ENCODE data around the gene OSBPL7.

OSBPL7 gene, protein sequence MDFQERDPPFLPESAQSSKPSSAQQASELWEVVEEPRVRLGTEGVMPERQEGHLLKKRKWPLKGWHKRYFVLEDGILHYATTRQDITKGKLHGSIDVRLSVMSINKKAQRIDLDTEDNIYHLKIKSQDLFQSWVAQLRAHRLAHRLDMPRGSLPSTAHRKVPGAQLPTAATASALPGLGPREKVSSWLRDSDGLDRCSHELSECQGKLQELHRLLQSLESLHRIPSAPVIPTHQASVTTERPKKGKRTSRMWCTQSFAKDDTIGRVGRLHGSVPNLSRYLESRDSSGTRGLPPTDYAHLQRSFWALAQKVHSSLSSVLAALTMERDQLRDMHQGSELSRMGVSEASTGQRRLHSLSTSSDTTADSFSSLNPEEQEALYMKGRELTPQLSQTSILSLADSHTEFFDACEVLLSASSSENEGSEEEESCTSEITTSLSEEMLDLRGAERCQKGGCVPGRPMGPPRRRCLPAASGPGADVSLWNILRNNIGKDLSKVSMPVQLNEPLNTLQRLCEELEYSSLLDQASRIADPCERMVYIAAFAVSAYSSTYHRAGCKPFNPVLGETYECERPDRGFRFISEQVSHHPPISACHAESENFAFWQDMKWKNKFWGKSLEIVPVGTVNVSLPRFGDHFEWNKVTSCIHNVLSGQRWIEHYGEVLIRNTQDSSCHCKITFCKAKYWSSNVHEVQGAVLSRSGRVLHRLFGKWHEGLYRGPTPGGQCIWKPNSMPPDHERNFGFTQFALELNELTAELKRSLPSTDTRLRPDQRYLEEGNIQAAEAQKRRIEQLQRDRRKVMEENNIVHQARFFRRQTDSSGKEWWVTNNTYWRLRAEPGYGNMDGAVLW

DNA sequence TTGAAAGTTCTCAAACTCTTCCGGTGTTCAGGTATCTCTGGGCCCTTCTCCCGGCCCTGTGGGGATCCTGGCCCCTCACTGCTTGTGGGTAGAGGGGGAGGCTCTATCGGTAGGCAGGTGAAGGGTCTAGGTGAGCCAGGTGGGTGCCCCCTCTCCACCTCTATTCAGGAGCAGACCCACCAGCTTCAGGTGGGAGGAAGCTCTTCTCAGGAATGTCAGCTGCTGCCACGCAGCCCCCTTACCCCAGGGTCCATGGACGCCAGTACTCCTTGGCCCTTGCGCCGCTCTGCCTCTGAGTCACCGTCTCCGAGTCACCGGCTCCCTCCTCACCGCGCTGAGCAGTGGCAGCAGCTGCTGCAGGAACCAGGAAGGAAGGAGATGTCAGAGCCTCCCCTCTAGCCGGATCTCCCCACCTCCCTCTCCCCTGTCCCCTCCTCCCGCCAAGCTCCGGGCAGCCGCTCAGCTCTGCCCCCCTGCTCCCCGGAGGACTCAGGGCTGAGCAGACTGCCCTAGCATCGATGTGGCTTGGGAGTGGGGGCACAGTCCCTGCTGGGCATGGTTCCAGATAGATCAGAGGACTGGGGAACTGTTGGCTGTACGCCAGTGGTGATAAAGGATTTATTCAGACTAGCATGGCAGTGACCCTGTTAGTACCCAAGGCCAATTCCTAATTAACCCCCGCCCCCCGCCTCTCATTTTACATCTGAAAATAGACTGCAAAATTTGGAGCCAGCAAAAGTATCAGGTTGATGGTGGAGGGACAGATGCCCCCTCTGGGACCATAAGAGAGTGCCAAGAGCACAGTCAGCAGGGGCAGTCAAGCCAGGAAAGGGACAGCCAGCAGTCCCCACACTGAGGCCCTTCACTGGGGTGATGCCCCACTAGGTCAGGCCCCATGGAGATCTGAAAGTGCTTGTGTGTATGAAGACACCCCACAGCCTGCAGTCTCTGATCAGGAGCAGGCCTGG is at the start of gene OSBPL7:
TSS of gene OSBPL7 (minus strand) at position 371 of the 968 bp plus-strand sequence. CDS start 1,516 bp downstream, outside the sequence.
- no peak for DNase-seq (ENCODE audit: low read depth)

DNA sequence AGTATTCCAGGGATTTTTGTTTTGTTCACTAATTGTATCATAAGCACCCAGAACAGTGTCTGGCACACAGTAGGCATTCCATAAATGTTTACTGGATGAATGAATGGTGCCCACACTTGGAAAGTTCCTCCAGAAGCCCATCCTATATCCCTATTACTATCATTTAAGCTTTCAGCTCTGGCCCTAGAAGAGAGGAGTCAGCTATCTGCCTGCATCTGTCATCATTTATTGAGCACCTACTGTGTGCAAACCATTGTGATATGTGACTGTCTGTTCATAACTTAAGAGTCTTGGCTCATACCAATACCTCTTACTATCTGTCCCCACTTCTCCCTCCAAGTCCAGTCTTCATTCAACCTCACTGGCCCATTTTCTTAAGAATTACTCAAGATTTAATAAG is 49.5 kb upstream of the OSBPL7 start:
- DNase-seq (ENCODE audit: low read depth) = no peak

DNA sequence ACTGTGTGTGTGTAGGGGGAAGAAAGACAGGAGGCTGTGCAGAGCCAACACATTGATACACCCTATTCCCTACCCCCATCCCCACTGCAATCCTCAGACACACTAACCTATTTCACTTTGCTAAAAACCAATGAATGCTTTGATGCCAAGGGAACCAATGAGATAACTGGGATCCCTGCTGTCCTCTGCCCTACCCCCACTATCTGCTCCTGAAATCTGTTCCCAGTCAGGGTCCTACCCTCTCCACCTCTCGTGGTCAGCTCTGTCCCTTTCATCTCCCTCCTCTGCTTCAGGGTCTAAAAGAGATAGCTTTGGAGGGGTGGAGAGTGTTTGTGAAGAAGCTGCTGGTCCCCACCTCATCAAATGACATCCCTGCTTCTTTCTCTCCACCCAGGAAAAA is 48.5 kb upstream of the OSBPL7 start:
- DNase-seq (ENCODE audit: low read depth) = no peak

DNA sequence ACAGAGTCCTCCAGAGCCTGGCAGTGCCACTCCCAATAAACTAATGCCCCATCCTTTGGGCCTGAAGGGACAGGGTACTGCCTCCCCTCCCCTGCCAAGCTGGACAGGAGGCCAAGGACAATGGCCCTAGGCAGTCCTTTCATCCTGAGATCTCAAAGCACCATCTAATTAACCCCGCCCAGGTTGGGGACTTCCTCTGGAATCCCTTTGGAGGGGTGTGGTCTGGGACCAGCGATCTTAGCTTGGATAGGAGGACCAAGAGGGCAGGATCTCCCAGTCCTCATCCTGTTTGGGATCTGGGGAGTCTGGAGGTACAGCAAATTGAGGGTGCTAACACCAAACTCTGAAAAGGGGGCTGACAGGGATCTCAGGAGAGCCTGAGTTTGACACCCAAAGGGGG is 47.5 kb upstream of the OSBPL7 start:
- DNase-seq (ENCODE audit: low read depth) = no peak

DNA sequence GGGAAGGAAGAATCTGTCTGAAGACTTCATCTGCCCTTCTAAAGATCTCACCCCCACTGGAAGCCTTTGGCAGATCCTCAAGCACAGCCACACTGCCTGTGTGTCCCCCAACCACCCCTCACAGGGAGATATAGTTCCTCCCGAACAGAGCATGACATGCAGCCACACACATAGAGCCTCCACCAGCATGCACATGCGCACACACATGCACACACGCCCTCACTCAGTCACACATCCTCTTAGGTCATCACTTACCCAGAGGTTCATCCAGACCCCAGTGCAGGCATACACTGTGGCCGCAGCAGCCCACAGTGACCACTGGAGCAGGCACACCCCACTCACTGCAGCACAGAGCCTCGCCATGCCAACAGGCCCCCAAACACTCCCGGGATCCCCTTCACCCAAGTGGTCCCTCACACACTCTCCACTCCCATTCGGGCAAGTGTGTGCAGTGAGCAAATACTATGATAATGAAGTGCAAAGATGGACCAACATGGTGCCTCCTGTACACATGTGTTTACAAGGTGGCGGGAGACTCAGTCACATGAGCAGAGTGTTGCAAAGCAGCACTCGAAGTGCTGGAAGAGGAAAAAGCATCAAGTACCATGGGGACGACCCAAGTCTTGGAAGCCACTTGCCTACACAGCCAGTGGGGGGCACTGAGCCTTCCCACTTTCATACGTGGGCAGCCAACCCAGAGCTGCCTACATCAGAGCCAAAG is 46.4 kb upstream of the OSBPL7 start:
- DNase-seq (ENCODE audit: low read depth) = no peak

DNA sequence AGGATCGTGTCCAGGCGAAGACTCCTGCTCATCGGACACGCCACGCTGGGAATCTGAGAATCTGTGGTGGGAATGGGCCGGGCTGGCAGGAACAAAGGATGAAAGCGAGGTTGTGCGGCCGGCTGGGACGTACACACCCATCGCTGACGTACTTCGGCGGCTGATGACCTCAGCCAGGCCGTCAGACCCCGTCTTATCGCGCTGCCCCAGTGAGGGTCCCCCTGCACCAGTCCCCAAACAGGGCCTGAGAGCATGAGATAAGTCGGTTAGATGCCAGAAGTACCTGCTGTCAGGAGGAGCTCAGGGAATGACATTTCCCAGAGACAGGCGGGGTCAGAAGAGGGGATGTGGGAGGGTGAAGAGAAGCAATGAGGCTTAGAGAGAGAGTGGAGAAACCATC is 45.3 kb upstream of the OSBPL7 start:
- no peak for DNase-seq (ENCODE audit: low read depth)

DNA sequence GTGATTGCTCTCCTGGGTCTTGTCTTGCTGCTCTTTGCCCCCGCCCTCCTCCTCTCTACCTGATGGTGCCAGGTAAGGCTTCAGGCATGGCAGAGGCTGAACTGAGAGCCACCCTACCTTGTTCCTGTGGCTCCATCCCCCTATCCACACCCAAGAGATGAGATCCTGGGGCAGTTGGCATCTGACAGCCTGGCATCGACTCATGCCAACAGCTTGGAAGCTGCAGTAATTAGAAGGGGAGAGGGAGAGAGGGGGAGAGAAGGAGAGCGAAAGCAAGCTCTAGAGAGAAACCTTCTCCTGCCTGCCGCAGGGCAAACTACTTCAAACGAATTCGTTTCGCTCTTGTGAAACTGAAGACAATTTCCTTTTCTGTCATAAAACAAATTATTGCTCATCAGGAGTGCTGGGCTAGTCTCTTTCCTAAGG is 43.2 kb upstream of the OSBPL7 start:
- no peak for DNase-seq (ENCODE audit: low read depth)

DNA sequence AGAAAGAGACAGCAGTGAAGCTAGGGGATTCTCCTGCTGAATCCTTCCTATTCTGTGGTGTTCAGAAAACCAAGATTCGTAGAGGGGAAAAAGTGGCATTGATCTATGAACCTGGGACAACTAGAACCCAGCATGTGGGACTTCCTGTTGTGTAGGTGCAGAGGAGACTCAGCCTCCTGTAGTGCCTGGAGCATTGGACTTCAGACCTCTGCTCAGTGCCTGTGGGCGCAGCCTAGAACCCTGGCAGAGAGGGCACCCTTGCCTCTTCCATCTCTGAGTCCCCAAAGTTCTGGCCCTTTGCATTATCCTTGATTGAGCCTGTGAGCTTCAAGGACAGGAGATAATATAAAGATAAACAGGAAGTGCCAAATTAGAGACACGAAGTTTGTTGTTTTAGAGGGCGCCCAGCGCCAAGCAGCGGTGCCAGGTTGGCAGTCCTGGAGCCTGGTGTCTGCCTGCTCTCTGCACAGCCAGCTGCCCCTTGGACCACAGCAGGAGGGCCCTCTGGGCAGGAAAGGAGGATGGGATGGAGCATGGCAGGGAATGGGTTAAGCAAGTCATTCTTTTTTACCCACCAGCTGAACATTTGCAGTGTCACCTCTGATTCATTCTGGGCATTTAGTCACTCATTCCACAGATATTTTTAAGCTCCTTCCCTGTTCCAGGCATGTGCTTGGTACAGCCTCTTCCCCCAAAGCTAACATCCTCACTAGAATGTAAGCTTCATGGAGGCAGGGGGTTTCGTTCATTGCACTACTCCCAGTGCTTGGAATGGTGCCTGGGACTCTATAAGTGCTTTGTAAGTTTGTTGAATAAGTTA is 41.2 kb upstream of the OSBPL7 start:
- DNase-seq (ENCODE audit: low read depth) = peak; percentile 64

DNA sequence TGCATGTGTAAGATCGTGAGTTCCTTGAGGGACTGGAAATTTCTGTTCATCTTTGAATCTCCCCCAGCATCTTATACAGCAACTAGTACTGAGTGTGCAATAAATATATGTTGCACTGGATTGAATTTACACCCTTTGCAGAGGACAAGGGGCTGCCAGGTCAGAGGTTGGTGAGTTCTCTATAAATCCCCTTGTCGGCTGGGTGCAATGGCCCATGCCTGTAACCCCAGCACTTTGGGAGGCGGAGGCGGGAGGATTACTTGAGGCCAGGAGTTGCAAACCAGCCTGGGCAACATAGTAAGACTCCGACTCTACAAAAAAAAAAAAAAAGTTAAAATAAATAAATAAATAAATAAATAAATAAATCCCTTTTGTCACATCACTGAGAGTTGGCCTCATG is 38.8 kb upstream of the OSBPL7 start:
- DNase-seq (ENCODE audit: low read depth) = no peak

DNA sequence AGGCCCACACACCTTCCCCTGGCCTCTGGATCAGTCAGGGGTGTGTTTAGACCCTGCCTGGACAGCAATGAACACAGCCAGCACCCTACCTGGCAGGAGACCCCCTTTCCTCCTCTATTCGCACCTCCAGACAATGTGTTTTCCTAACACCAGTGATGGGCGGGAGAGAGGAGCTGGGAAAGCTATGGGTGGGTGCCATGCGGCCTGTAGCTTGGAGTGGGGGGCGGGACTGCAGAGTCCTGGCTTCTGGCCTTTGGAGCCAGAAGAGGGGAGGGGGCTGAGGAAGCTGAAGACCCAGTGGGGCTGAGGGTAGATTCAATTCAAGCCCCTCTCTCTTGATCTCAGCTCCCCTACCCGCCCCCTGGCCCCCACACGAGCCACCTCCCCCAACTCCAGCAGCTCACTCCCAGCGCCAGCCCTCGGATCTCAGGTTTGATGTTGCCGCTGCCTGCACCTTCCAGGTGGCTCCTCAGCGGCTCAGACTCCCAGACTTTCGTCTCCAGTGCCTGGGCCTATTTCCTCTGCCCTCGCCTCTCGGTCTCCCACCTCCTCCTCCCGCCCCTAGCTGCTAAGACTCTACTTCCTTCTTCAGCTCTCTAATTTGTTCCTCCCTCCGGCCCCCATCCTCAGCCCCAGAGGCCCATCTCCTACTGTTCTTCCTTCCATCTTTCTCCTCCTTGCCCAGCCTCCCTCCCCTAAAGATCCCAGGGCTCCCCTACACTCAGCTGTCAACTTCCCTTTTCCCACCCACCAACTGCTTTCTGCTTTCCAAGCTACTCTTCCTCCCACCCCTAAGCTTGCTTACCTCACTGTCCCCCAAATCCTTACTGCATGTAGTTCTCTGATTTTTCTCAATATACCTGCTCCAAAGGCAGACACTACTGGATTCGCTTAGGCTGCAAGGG is 36.2 kb upstream of the OSBPL7 start:
- no peak for DNase-seq (ENCODE audit: low read depth)

DNA sequence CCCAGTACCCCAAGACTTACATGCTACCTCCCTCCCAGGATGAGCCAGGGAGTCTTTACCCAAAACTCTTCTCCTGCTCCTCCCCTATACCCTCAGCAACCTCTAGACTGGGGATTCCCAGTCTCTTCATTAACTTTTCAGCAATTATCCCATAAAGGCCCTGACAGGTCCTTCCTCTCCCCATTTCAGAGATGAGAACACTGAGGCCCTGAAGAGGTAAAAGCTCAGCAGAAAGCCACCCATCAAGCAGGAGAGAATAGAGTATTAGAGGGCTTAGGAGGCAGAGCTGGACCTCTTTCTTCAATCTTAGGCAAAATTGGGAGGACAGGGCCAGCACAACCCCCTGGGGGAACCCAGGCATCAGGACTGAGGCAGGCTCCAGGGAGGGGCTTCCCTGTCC is 35.2 kb upstream of the OSBPL7 start:
- no peak for DNase-seq (ENCODE audit: low read depth)

DNA sequence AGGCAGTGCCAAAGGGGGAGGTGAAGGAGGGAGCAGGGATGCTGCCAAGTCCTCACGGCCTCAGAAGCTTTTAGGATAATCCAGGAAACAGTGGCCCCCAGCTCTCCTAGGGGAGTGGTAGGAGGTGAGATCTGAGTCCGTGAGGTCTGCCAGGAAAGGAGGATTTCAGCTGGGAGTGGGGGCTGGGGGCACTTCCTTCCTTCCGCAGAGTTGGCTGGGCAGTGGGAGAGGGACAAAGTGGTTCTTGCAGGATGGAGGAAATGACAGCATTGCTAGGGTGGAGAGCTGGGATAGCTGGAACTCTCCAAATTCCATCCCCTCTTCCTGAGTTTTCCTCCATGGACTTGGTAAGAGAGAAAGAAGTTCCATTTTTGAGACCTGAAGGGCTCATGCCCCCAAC is 34.1 kb upstream of the OSBPL7 start:
- DNase-seq (ENCODE audit: low read depth) = no peak

DNA sequence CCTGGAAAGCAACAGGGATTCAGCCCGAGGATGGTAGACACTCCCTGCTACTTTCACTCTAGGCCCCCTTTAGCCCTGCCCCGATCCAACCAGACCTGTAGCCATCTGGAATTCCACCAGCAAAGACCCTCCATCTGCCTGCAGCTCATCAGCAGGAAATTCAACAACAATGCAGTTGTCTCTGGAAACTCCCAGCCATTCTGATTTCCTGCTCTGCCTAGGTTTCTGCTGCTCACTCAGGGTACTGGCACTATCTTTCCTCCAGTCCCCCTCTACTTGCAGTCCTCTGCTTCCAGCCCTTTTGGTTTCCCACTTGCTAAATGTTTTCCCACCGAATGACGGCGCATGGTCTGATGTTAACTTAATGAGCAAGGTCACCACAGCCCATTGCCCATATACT is 32.0 kb upstream of the OSBPL7 start:
- DNase-seq (ENCODE audit: low read depth) = no peak

DNA sequence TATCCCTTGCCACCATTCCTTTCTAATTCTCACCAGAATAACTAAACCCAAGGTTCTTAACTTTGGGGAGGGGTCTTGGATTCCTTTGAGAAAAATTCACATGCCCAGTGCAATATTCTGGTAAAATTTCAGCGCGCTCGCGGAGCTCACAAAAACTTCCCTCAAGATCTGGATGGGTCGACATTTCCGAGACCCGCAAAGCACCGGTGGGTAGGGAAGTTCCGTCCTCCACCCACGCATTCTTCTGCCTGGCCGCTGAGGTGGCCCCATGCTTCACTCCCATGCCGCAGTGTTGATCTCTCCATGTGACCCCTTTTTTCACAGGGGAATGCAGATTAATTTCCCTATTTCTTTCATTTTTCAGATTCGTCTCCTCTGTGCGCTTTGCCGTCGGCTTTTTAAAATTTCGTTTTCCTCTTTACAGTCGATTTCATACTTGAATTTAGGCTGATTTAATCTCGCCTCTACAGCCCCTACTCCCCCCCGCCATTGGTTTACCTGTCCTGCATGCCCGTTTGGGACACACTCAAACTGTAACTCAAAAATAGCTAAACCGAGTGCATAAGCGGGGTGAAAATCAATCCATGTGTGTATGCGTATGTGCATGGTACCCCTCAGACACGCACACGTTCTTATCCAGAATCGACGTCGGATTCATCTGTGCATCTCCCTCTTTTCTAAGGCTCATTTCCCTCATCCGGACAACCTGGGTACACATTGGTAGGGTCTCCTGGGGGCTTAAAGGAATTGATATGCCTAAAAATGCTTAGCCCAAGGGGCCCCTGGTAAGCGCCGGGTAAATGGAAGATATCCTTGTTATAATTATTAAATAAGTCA is 30.7 kb upstream of the OSBPL7 start:
- DNase-seq (ENCODE audit: low read depth) = no peak

DNA sequence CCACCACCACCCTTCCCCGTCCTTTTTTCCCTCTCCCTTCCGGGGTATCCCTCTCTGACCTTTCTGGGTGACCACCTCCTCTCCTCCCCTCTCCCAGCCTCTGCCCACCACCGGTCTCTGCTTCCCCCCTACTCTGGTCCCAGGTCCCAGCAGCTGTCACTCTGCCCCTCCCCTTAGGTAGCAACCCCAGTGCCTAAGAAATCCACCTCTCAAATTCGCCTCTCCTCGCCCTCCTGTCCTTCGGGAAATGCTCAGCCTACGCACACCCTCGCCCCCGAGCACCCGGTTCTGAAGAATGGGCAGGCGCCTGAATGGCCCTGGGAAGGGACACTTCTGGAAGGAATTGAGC is 30.1 kb upstream of the OSBPL7 start:
- no peak for DNase-seq (ENCODE audit: low read depth)

DNA sequence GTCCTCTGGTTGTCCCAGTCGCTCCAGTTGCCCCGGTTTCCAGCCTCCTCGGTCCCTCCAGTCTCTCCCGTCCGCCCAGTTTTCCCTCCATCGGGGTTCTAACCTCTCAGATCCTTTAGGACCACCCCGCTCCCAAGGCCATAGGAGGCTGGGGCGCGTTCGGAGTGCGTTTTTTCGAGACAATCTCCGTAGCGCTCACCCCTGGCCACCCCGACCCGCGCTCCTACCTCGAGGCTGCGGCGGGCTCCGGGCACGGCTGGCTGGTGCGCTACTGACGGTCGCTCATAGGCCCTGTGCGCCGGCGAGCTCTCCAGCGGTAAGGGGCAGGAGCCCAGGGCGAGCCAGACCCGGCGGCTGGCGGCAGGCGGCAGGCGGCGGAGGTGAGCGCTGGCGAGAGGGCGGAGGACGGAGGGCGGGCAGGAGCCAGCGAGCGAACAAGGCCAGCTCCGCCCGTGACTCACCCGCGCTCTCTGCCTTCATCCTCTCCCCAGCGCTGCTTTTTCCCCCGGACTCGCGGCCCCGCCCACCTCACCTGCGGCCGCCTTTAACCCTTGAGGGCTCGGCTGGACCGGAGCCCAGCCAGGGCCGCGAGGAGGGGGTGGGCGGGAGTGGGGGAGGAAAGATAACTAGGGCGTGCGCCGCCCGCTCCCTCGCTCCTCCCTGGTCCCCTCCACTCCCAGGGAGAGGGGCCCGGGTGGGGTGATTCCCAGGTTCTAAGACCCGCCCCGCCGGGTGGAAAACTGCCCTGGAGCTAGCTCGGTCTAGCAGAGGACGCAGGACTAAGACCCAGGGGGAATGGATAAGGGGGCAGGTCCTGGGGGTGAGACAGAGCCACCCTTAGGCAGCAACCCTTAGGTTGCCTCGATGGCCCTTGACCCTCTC is 29.3 kb upstream of the OSBPL7 start, which contains the start of gene SP6:
TSS of gene SP6 (minus strand) at position 472 of the 882 bp plus-strand sequence. CDS start 2,734 bp downstream, outside the sequence.
- DNase-seq (ENCODE audit: low read depth) = no peak

DNA sequence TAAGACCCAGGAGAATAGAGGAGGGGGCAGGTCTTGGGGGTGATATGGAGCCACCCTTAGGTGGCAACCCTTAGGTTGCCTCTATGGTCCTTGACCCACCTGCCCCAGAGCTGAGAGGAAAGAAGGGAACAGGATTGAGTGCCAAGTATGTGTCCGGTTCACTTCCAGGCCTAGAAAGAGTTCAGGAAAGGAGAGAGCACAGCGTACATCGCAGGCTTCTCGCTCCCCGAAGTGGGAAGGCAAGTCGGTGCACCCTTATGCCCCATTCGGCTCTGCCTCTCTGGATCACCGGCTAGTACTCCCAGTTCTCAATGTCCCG is 28.7 kb upstream of the OSBPL7 start:
- no peak for DNase-seq (ENCODE audit: low read depth)

DNA sequence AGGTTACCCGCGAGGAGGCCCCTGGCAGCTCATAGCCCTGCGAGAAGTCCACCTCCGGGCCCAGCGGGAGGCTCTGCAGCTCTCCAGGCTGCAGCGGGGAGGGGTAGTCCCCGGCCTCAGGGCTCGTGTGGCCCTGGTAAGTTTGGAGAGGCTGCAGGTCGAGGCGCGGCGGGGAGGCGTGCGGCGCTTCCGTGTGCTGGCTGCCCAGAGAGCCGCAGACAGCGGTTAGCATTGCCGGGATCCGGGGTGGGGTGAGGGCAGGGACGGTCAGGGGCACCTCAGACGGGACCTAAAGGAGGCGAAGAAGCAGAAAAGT is 26.6 kb upstream of the OSBPL7 start:
- DNase-seq (ENCODE audit: low read depth) = no peak
